ENCODE results near the gene GBE1.

Gene GBE1

DNA sequence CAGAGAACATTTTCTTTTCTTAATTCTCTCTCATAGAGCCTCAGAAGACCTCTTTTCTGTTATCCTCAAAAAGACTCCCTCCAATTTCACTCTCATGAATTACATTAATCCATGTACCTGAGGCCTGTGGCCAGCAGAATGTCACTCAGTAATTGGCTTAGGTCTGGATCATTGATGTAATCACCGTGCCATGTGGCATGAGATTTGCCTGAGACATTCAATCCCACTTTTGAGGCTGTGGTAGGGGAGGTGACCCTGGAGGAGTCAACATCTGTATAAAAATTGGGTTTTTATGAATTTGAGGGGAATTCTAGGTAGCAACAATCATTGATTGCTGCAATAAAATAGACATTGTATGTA lies 295.3 kb downstream of the GBE1 start:
- H3K9me2 ChIP-seq (replicated peaks; ENCODE audit: low read depth, low read length) = no peaks in the 10 kb centered on the region
- no peak overlapping the region for H3K4me3 ChIP-seq (ENCODE audit: low read length, poor library complexity, severe bottlenecking)
- no peaks in the 10 kb centered on the region for H3K9me3 ChIP-seq (ENCODE audit: insufficient read depth, low read depth, low read length)
- H3K27me3 ChIP-seq (ENCODE audit: insufficient read depth, low read length, poor library complexity, severe bottlenecking) = no peaks in the 10 kb centered on the region
- no peak overlapping the region for H3K9ac ChIP-seq (ENCODE audit: low read depth, low read length, poor library complexity, severe bottlenecking)
- peaks cover 9% of the 10 kb centered on the region for H3K4me1 ChIP-seq (ENCODE audit: insufficient read depth, low read length, poor library complexity, severe bottlenecking)
- no peak for TF ChIP-seq CTCF (conservative IDR thresholded peaks at IDR 0.05; ENCODE audit: low read length)
- TF ChIP-seq EZH2phosphoT487 (IDR thresholded peaks at IDR 0.05; ENCODE audit: borderline replicate concordance) = no peak
- no peaks in the 10 kb centered on the region for H3K36me3 ChIP-seq (ENCODE audit: insufficient read depth, low read length)
- H3F3A ChIP-seq (ENCODE audit: low read depth) = no peaks in the 10 kb centered on the region
- no peaks in the 10 kb centered on the region for H3K79me2 ChIP-seq (ENCODE audit: insufficient read depth, low read length)
- no peak overlapping the region for H3K4me2 ChIP-seq (ENCODE audit: low read depth, low read length, poor library complexity, severe bottlenecking)
- H2AFZ ChIP-seq (ENCODE audit: low read length) = no peak overlapping the region
- no peaks in the 10 kb centered on the region for H4K20me1 ChIP-seq (ENCODE audit: insufficient read depth, low read length, poor library complexity, severe bottlenecking)

DNA sequence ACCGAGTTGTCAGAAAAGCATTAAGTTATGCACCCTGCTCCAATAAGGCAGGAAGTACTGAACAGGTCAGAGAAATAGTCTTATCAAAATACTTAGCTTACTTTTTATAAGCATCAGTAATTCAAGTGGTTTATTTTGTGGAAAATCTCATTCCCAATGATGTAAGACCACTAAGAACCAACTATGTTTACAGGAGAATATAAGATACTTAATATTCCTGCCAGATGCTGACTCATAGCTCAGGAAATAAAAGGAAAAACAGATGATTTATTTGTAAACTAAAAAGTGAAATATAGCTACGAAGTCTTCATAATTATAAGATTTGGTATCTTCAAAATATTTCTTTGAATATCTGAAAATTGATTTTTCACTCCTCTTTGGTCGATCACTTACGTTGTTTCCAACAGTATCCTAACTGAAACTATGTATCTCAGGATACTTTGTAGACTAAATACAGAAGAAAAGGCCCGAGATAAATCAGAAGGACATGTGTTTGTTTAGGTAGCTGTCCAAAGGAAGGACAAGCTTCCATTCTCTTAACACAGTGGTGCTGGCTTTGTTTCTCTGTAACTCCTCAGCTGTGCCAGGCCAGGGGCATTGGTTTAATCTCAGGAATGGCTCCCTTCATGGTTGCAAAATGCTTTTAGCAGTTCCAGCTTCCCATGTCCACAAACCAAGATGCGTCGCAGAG lies 295.8 kb downstream of the GBE1 start:
- no peak overlapping the region for H3K4me3 ChIP-seq (ENCODE audit: low read length, poor library complexity, severe bottlenecking)
- H3K9me2 ChIP-seq (replicated peaks; ENCODE audit: low read depth, low read length) = no peaks in the 10 kb centered on the region
- no peaks in the 10 kb centered on the region for H3F3A ChIP-seq (ENCODE audit: low read depth)
- no peak overlapping the region for H2AFZ ChIP-seq (ENCODE audit: low read length)
- no peaks in the 10 kb centered on the region for H4K20me1 ChIP-seq (ENCODE audit: insufficient read depth, low read length, poor library complexity, severe bottlenecking)
- no peak overlapping the region for H3K4me2 ChIP-seq (ENCODE audit: low read depth, low read length, poor library complexity, severe bottlenecking)
- no peaks in the 10 kb centered on the region for H3K27me3 ChIP-seq (ENCODE audit: insufficient read depth, low read length, poor library complexity, severe bottlenecking)
- no peaks in the 10 kb centered on the region for H3K36me3 ChIP-seq (ENCODE audit: insufficient read depth, low read length)
- no peaks in the 10 kb centered on the region for H3K9me3 ChIP-seq (ENCODE audit: insufficient read depth, low read depth, low read length)
- H3K9ac ChIP-seq (ENCODE audit: low read depth, low read length, poor library complexity, severe bottlenecking) = no peak overlapping the region
- H3K4me1 ChIP-seq (ENCODE audit: insufficient read depth, low read length, poor library complexity, severe bottlenecking) = peaks cover 6% of the 10 kb centered on the region
- no peaks in the 10 kb centered on the region for H3K79me2 ChIP-seq (ENCODE audit: insufficient read depth, low read length)
- TF ChIP-seq EZH2phosphoT487 (IDR thresholded peaks at IDR 0.05; ENCODE audit: borderline replicate concordance) (no peak), CTCF (conservative IDR thresholded peaks at IDR 0.05; ENCODE audit: low read length) (no peak)

- Histone ChIP-seq H2AFZ (ENCODE audit: low read length) (no peak overlapping the region), H3K4me3 (ENCODE audit: low read length, poor library complexity, severe bottlenecking) (no peak overlapping the region), H3K9ac (ENCODE audit: low read depth, low read length, poor library complexity, severe bottlenecking) (no peak overlapping the region), H3K36me3 (ENCODE audit: insufficient read depth, low read length) (no peaks in the 10 kb centered on the region), H3K9me2 (replicated peaks; ENCODE audit: low read depth, low read length) (no peaks in the 10 kb centered on the region), H3K4me1 (ENCODE audit: insufficient read depth, low read length, poor library complexity, severe bottlenecking) (peaks cover 9% of the 10 kb centered on the region), H3K9me3 (ENCODE audit: insufficient read depth, low read depth, low read length) (no peaks in the 10 kb centered on the region), H3K27me3 (ENCODE audit: insufficient read depth, low read length, poor library complexity, severe bottlenecking) (no peaks in the 10 kb centered on the region), H3K79me2 (ENCODE audit: insufficient read depth, low read length) (no peaks in the 10 kb centered on the region), H4K20me1 (ENCODE audit: insufficient read depth, low read length, poor library complexity, severe bottlenecking) (no peaks in the 10 kb centered on the region), H3F3A (ENCODE audit: low read depth) (no peaks in the 10 kb centered on the region), H3K4me2 (ENCODE audit: low read depth, low read length, poor library complexity, severe bottlenecking) (no peak overlapping the region)
- TF ChIP-seq CTCF (conservative IDR thresholded peaks at IDR 0.05; ENCODE audit: low read length) (no peak), EZH2phosphoT487 (IDR thresholded peaks at IDR 0.05; ENCODE audit: borderline replicate concordance) (no peak)
These were observed 297.7 kb downstream of the GBE1 start for GRCh38 chr3:81463781-81464180.

All from Loucy (cell line).